DOHH2 (cell line): ENCODE measurements around the gene IGDCC3.

Source experiments
- H3F3A ChIP-seq: fragments of 200-600 bp; sonication (generic), shearing (Covaris generic); 2 replicates; pipeline ENCODE4 v1.6.0; 2016; ENCODE audit warnings: antibody characterized with exemption, mild to moderate bottlenecking; ENCODE audit not compliant: control insufficient read depth, insufficient read depth
- H3K27ac ChIP-seq: fragments of 200-600 bp; sonication (generic); 2 replicates; pipeline ENCODE4 v1.5.1; 2014; ENCODE audit warnings: low read depth, mild to moderate bottlenecking, low read length, moderate library complexity
- H3K27me3 ChIP-seq: fragments of 200-600 bp; sonication (generic); 2 replicates; pipeline ENCODE4 v1.6.1; 2014; ENCODE audit warnings: mild to moderate bottlenecking, low read length, mixed read lengths; ENCODE audit not compliant: control insufficient read depth
- H3K36me3 ChIP-seq: fragments of 200-600 bp; sonication (generic); 2 replicates; pipeline ENCODE4 v1.6.1; 2014; ENCODE audit warnings: mild to moderate bottlenecking, low read length, moderate library complexity, mixed read lengths; ENCODE audit not compliant: control insufficient read depth
- H3K4me1 ChIP-seq: fragments of 200-600 bp; sonication (generic); 2 replicates; pipeline ENCODE4 v1.6.1; 2014; ENCODE audit warnings: mild to moderate bottlenecking, low read length, mixed read lengths; ENCODE audit not compliant: control insufficient read depth
- H3K4me2 ChIP-seq: fragments of 200-600 bp; sonication (generic); 2 replicates; pipeline ENCODE4 v1.6.0; 2014; ENCODE audit warnings: mild to moderate bottlenecking, low read length, moderate library complexity
- H3K4me3 ChIP-seq: fragments of 200-600 bp; sonication (generic); 2 replicates; pipeline ENCODE4 v1.5.1; 2014; ENCODE audit warnings: mild to moderate bottlenecking, low read length, mixed read lengths
- H3K79me2 ChIP-seq: fragments of 200-600 bp; sonication (generic); 2 replicates; pipeline ENCODE4 v1.6.1; 2014; ENCODE audit warnings: mild to moderate bottlenecking, low read length, mixed read lengths; ENCODE audit not compliant: control insufficient read depth
- H3K9me2 ChIP-seq: fragments of 200-600 bp; sonication (generic); replicated peaks from 2 replicates; pipeline ENCODE4 v1.6.1; 2014; ENCODE audit warnings: mild to moderate bottlenecking, low read length, mixed read lengths; ENCODE audit not compliant: control insufficient read depth
- H3K9me3 ChIP-seq: fragments of 200-600 bp; sonication (generic); 2 replicates; pipeline ENCODE4 v1.6.1; 2014; ENCODE audit warnings: antibody characterized with exemption, low read length, mixed read lengths; ENCODE audit not compliant: control insufficient read depth, insufficient read depth
- H4K20me1 ChIP-seq: fragments of 200-600 bp; sonication (generic); 2 replicates; pipeline ENCODE4 v1.6.0; 2014; ENCODE audit warnings: low read depth, mild to moderate bottlenecking, antibody characterized with exemption, low read length, moderate library complexity; ENCODE audit not compliant: control insufficient read depth, insufficient read depth
- EZH2phosphoT487 ChIP-seq: fragments of 200-600 bp; sonication (generic); IDR thresholded peaks from 2 replicates; pipeline ENCODE4 v1.6.1; 2017; ENCODE audit warnings: borderline replicate concordance, mild to moderate bottlenecking, antibody characterized with exemption, low read length, moderate library complexity, mixed read lengths
- TF ChIP-seq, protein P1 (sequence below): fragments of 200-600 bp; sonication (generic); IDR thresholded peaks from one replicate; pipeline ENCODE4 v1.5.1; 2014; ENCODE audit warnings: antibody characterized with exemption, mild to moderate bottlenecking, low read depth, low read length; ENCODE audit not compliant: poor library complexity, severe bottlenecking

Gene IGDCC3

DNA sequence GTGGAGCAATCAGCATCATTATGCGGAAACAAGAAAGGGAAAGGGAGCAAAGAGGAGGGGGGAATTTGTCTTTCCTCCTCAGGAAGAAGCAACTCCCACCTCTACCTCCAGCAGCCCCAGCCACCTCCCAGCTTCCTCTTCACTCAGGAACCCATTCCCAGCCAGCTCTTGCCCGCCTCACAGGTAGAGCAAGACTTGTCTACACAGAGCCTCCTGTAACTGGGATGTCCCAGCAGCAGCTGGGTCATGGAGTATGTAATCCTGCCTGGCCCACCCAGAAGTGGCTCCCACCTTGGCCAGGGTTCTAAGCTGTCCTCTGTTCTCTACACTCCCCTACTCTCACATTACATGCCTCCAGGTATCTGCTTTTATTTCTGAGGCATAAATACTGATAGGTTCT is 14.0 kb downstream of the IGDCC3 start:
- Histone ChIP-seq H3K79me2 (no peaks in the 10 kb centered on the region), H3K4me3 (no peak overlapping the region), H3K9me3 (no peaks in the 10 kb centered on the region), H3K4me1 (no peaks in the 10 kb centered on the region), H3K27ac (no peak overlapping the region), H3K9me2 (no peaks in the 10 kb centered on the region), H3K4me2 (no peak overlapping the region), H3K36me3 (no peaks in the 10 kb centered on the region), H3K27me3 (peaks cover 14% of the 10 kb centered on the region), H4K20me1 (no peaks in the 10 kb centered on the region), H3F3A (no peaks in the 10 kb centered on the region)
- TF ChIP-seq, protein P1, sequence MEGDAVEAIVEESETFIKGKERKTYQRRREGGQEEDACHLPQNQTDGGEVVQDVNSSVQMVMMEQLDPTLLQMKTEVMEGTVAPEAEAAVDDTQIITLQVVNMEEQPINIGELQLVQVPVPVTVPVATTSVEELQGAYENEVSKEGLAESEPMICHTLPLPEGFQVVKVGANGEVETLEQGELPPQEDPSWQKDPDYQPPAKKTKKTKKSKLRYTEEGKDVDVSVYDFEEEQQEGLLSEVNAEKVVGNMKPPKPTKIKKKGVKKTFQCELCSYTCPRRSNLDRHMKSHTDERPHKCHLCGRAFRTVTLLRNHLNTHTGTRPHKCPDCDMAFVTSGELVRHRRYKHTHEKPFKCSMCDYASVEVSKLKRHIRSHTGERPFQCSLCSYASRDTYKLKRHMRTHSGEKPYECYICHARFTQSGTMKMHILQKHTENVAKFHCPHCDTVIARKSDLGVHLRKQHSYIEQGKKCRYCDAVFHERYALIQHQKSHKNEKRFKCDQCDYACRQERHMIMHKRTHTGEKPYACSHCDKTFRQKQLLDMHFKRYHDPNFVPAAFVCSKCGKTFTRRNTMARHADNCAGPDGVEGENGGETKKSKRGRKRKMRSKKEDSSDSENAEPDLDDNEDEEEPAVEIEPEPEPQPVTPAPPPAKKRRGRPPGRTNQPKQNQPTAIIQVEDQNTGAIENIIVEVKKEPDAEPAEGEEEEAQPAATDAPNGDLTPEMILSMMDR = no peak
- TF ChIP-seq EZH2phosphoT487 = no peak

DNA sequence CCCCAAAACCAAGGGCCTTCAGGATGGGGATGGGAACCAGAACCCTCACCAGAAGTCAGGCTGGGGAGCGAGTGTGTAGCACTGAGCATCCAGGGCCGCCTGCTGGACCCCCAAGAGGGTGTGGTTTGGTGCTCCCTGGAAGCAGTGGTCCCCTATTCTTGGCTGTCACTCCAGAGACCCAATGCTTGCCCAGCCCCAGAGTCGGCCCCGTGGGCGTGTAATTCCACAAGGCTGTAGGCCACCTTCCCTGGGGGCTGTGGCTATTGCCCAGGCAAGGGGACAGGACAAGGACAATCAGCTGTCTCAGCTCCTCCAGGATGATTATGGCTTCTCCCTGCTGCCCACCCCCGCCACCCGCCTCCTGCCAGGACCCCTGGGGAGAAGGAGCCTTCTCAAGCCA is 14.5 kb downstream of the IGDCC3 start:
- Histone ChIP-seq H3K79me2 (no peaks in the 10 kb centered on the region), H3K4me2 (no peak overlapping the region), H3F3A (no peaks in the 10 kb centered on the region), H3K36me3 (no peaks in the 10 kb centered on the region), H3K4me1 (no peaks in the 10 kb centered on the region), H3K9me3 (no peaks in the 10 kb centered on the region), H3K4me3 (no peak overlapping the region), H3K27me3 (peaks cover 14% of the 10 kb centered on the region), H3K27ac (no peak overlapping the region), H3K9me2 (no peaks in the 10 kb centered on the region), H4K20me1 (no peaks in the 10 kb centered on the region)
- TF ChIP-seq, protein P1 = no peak
- TF ChIP-seq EZH2phosphoT487 = no peak

DNA sequence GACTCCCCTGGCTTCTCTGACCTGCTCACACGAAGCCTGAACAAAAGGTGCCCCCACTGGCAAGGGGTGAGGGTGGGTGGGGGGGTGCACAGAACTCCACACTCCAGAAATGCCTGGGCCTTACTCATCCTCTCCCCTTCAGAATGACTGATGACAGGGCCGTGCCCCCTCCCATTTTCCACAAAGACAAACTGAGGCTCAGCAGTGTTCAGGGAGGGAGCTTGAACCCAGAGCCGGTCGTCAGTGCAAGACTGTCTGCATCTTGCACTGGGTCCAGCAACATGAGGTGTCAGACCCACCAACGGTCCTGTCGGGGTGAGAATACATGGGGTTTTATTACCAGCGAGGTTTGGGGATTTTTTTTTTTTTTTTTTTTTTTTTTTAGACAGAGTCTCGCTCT is 15.3 kb downstream of the IGDCC3 start:
- Histone ChIP-seq H3K4me2 (no peak overlapping the region), H3K27ac (no peak overlapping the region), H3K27me3 (peaks cover 14% of the 10 kb centered on the region), H3K4me1 (no peaks in the 10 kb centered on the region), H3K9me3 (no peaks in the 10 kb centered on the region), H3K36me3 (no peaks in the 10 kb centered on the region), H3K9me2 (no peaks in the 10 kb centered on the region), H3K79me2 (no peaks in the 10 kb centered on the region), H3K4me3 (no peak overlapping the region), H4K20me1 (no peaks in the 10 kb centered on the region), H3F3A (no peaks in the 10 kb centered on the region)
- TF ChIP-seq, protein P1 = no peak
- no peak for TF ChIP-seq EZH2phosphoT487
